Right lobe of liver (tissue), 6 donors: Measurements from ENCODE around the gene AMBRA1. TPM values are rescaled to one million over a fixed set of nuclear protein-coding genes. Genes with fewer than 3 reads are reported as not detected.

Experiments used
- ATAC-seq, 4 donors: fragments of 200-7000 bp; cut with Tn5 transposase; one replicate each; pipeline ENCODE4 v1.9.1; 2020; ENCODE audit warnings: mild to moderate bottlenecking in 4 of 4, moderate library complexity in 4 of 4
- DNase-seq, 3 donors: peaks; one replicate each; pipeline ENCODE4 v3.0.0-alpha.2; 2020
- H3K27ac ChIP-seq, 3 donors: fragments of 200-600 bp; one replicate each; pipeline ENCODE4 v1.8.0; 2022
- H3K27me3 ChIP-seq, 2 donors: fragments of 200-600 bp; one replicate each; pipeline ENCODE4 v1.8.0; 2022
- H3K36me3 ChIP-seq, 4 donors: fragments of 200-600 bp; sonication (generic) in 1 of 4; one replicate each; pipeline versions ENCODE4 v1.5.1 to v1.8.0; 2017 to 2022; ENCODE audit warnings: control low read depth in 1 of 4
- H3K4me1 ChIP-seq, 4 donors: fragments of 200-600 bp; sonication (generic) in 1 of 4; one replicate each; pipeline versions ENCODE4 v1.5.1 to v1.8.0; 2017 to 2022; ENCODE audit warnings: control low read depth in 1 of 4
- H3K4me3 ChIP-seq, 3 donors: fragments of 200-600 bp; one replicate each; pipeline ENCODE4 v1.8.0; 2022
- H3K9me3 ChIP-seq, 4 donors: fragments of 200-600 bp; sonication (generic) in 1 of 4; one replicate each; pipeline versions ENCODE4 v1.5.1 to v1.8.0; 2017 to 2022; ENCODE audit warnings: control low read depth in 1 of 4
- CTCF ChIP-seq, 4 donors: fragments of 200-600 bp in 3 of 4; fragments of 450-650 bp in 1 of 4; IDR thresholded peaks; one replicate each; pipeline versions ENCODE4 v1.5.1 to v1.8.0; 2016 to 2022; ENCODE audit warnings: antibody characterized with exemption in 4 of 4, mild to moderate bottlenecking in 2 of 4
- POLR2A ChIP-seq: fragments of 450-650 bp; IDR thresholded peaks from one replicate; pipeline ENCODE4 v1.6.1; 2017; ENCODE audit warnings: antibody characterized with exemption, mild to moderate bottlenecking
- WGBS: methylation state at CpG from one replicate; pipeline ENCODE4 v1.1.6; 2018; ENCODE audit warnings: low coverage, low lambda C conversion rate; ENCODE audit not compliant: insufficient coverage; ENCODE audit errors: missing lambda C conversion rate; 5-methylcytosine and 5-hydroxymethylcytosine counted together
- intact Hi-C, 2 donors: fragments of 100-400 bp; cut with DNase I; formaldehyde crosslinking; loops; one replicate each; pipeline versions ENCODE4 v1.11.2 to v1.14.1; 2022
- total RNA-seq, 6 experiments: library from RNA; depleted of rRNA in 2 of 6; stranded (reverse); fragments of >200 nt in 2 of 6; fragmentation: NEBNext Ultra II Directional in 3 of 6; extraction: Animal tissue kit (Norgen Biotek cat#: 25700) in 3 of 6; gene quantifications; one replicate each; pipeline versions ENCODE4 v1.1.0 to v1.2.4, GENCODE V29; 2016 to 2023
- donor health status: DM: no; HTN: yes; CAD: no.
- donor health status: DM: no; HTN: no; CAD: no.
- donor health status: DM: no; HTN: no; CAD: no.
- donor health status: DM: no; HTN: yes; CAD: no.
- donor health status: DM: no; HTN: yes; CAD: no.

Gene AMBRA1
- total RNA-seq, 6 experiments from 2014 or later = 11.0 to 15.7 (median 13.6) TPM

GRCh38 chr11:46463701-46464421 is 130.0 kb downstream of the AMBRA1 start:
- DNase-seq = no peak
- Histone ChIP-seq H3K4me3 (no peak overlapping the region), H3K4me1 (no peaks in the 10 kb centered on the region), H3K9me3 (no peaks in the 10 kb centered on the region), H3K36me3 (no peaks in the 10 kb centered on the region), H3K27ac (no peak overlapping the region), H3K27me3 (no peaks in the 10 kb centered on the region)
- TF ChIP-seq POLR2A = no peak
- TF ChIP-seq CTCF (IDR thresholded peaks at IDR 0.05) = no peak
- intact Hi-C loops = no loop called here
- 84% methylated on average over 5 of the region's 5 CpGs for WGBS
- ATAC-seq = no peak

GRCh38 chr11:46461461-46461927 is 132.3 kb downstream of the AMBRA1 start:
- no peaks in the 10 kb centered on the region for H3K4me1 ChIP-seq
- 100% methylated on average over 1 of the region's 1 CpG for WGBS
- DNase-seq (no peak), ATAC-seq (no peak)
- intact Hi-C loops = no loop called here
- no peak overlapping the region for H3K4me3 ChIP-seq
- TF ChIP-seq POLR2A = no peak
- TF ChIP-seq CTCF (IDR thresholded peaks at IDR 0.05) = no peak
- no peaks in the 10 kb centered on the region for H3K9me3 ChIP-seq
- H3K27me3 ChIP-seq = no peaks in the 10 kb centered on the region
- H3K36me3 ChIP-seq = no peaks in the 10 kb centered on the region
- H3K27ac ChIP-seq = no peak overlapping the region

GRCh38 chr11:46458491-46458890 is 135.3 kb downstream of the AMBRA1 start:
- Histone ChIP-seq H3K27ac (no peak overlapping the region), H3K4me3 (no peak overlapping the region), H3K4me1 (no peaks in the 10 kb centered on the region), H3K36me3 (no peaks in the 10 kb centered on the region), H3K9me3 (no peaks in the 10 kb centered on the region), H3K27me3 (no peaks in the 10 kb centered on the region)
- intact Hi-C loops = no loop called here
- ATAC-seq (no peak), DNase-seq (no peak)
- 92% methylated on average over 2 of the region's 2 CpGs for WGBS
- TF ChIP-seq POLR2A = no peak
- no peak for TF ChIP-seq CTCF (IDR thresholded peaks at IDR 0.05)

GRCh38 chr11:46457659-46458424 is 136.0 kb downstream of the AMBRA1 start:
- Histone ChIP-seq H3K27ac (no peak overlapping the region), H3K4me1 (no peaks in the 10 kb centered on the region), H3K9me3 (no peaks in the 10 kb centered on the region), H3K36me3 (no peaks in the 10 kb centered on the region), H3K4me3 (no peak overlapping the region), H3K27me3 (no peaks in the 10 kb centered on the region)
- ATAC-seq (no peak), DNase-seq (no peak)
- 85% methylated on average over 6 of the region's 7 CpGs for WGBS
- TF ChIP-seq CTCF (IDR thresholded peaks at IDR 0.05) = no peak
- no peak for TF ChIP-seq POLR2A
- intact Hi-C loops = no loop called here
